ENCODE measurements around the gene MRTFB. TPM values are rescaled to one million over a fixed set of nuclear protein-coding genes. Genes with fewer than 3 reads are reported as not detected.
A peak's percentile ranks its signal among the peaks of the same experiment; 100 is the strongest.

The MRTFB gene
- total RNA-seq, 6 experiments from 2014 or later = 15.7 to 23.9 (median 18.6) TPM

DNA sequence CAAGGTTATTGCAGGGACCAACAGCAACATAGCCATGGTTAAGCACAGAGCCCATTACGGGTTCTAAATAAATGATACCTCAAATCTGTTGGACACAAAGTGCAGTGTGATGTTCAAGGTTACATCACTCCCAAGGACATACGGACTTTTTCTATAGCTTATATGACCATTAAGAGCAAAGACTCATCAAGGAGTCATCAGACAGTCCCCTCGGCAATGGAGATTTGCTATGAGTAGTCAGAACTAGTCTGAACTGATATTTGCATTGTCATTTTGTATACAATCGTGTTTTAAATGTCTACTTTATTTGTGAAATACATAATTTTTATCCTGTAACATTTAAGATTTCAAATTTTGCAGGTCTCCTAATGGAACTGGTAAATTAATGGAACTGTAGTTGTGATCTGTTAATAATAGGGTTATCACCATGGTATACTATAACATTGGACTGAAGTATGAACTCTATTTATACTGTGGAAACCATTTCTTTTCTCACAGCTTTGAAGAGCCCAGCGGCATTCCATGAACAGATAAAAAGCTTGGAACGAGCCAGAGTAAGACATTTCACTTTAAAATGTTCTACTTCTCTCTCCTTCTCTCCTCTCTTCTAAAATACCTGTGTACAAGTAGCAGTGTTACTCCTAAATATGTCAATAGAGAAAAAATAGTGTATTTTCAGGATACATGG is 140.9 kb downstream of the MRTFB start:
- intact Hi-C loops (cut with DNase I) = no loop called here
- Histone ChIP-seq H3K9me3 (no peaks in the 10 kb centered on the region), H3K4me3 (no peak overlapping the region), H3K27me3 (no peaks in the 10 kb centered on the region), H3K4me1 (no peaks in the 10 kb centered on the region), H3K36me3 (peaks cover 0 to 13% (median 3%) of the 10 kb centered on the region in 4 donors), H3K27ac (no peak overlapping the region)
- DNase-seq (no peak), ATAC-seq (no peak)
- 89% methylated on average over 6 of the region's 6 CpGs for WGBS (ENCODE audit: insufficient coverage, low coverage, low lambda C conversion rate, missing lambda C conversion rate)
- TF ChIP-seq, protein P1, sequence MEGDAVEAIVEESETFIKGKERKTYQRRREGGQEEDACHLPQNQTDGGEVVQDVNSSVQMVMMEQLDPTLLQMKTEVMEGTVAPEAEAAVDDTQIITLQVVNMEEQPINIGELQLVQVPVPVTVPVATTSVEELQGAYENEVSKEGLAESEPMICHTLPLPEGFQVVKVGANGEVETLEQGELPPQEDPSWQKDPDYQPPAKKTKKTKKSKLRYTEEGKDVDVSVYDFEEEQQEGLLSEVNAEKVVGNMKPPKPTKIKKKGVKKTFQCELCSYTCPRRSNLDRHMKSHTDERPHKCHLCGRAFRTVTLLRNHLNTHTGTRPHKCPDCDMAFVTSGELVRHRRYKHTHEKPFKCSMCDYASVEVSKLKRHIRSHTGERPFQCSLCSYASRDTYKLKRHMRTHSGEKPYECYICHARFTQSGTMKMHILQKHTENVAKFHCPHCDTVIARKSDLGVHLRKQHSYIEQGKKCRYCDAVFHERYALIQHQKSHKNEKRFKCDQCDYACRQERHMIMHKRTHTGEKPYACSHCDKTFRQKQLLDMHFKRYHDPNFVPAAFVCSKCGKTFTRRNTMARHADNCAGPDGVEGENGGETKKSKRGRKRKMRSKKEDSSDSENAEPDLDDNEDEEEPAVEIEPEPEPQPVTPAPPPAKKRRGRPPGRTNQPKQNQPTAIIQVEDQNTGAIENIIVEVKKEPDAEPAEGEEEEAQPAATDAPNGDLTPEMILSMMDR (IDR thresholded peaks at IDR 0.05) = no peak
- no peak for TF ChIP-seq POLR2A (IDR thresholded peaks at IDR 0.05)

DNA sequence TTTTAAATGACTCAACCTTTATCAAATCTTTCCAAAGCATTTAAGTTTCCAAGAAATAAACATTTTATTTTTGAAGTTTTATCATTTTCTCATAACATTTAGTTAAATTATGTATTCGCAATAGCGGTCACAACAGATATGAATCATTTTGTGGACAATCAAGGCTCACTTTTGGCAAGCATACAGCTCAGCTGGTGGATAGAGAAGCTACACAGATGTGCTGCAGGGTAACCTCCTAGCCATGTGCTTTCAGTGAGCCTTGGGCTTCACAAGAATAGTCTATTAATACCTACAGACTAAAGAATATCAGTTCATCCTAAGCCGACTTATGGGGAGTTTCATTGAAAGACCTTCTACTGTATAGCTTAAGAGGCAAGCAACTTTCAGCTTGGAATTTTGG is 144.8 kb downstream of the MRTFB start:
- Histone ChIP-seq H3K27ac (no peak overlapping the region), H3K4me3 (no peak overlapping the region), H3K27me3 (no peaks in the 10 kb centered on the region), H3K36me3 (peaks cover 0 to 19% (median 3%) of the 10 kb centered on the region in 4 donors), H3K4me1 (no peaks in the 10 kb centered on the region), H3K9me3 (no peaks in the 10 kb centered on the region)
- 100% methylated on average over 3 of the region's 3 CpGs for WGBS (ENCODE audit: insufficient coverage, low coverage, low lambda C conversion rate, missing lambda C conversion rate)
- ATAC-seq (no peak), DNase-seq (no peak)
- intact Hi-C loops (cut with DNase I) = no loop called here
- TF ChIP-seq POLR2A (IDR thresholded peaks at IDR 0.05) = no peak
- TF ChIP-seq, protein P1 (IDR thresholded peaks at IDR 0.05) = no peak

- DNase-seq (no peak), ATAC-seq (peak in 1 of 4 donors; percentile 34)
- 83% methylated on average over 2 of the region's 3 CpGs for WGBS (ENCODE audit: insufficient coverage, low coverage, low lambda C conversion rate, missing lambda C conversion rate)
- peaks cover 0 to 25% (median 3%) of the 10 kb centered on the region in 4 donors for H3K36me3 ChIP-seq
- H3K27ac ChIP-seq = no peak overlapping the region
- H3K4me3 ChIP-seq = no peak overlapping the region
- no peaks in the 10 kb centered on the region for H3K27me3 ChIP-seq
- no peaks in the 10 kb centered on the region for H3K4me1 ChIP-seq
- TF ChIP-seq POLR2A (IDR thresholded peaks at IDR 0.05) = no peak
- TF ChIP-seq, protein P1 (IDR thresholded peaks at IDR 0.05) = no peak
- intact Hi-C loops (cut with DNase I) = no loop called here
- no peaks in the 10 kb centered on the region for H3K9me3 ChIP-seq
Measured at GRCh38 chr16:14219983-14220382, 148.9 kb downstream of the MRTFB start.

DNA sequence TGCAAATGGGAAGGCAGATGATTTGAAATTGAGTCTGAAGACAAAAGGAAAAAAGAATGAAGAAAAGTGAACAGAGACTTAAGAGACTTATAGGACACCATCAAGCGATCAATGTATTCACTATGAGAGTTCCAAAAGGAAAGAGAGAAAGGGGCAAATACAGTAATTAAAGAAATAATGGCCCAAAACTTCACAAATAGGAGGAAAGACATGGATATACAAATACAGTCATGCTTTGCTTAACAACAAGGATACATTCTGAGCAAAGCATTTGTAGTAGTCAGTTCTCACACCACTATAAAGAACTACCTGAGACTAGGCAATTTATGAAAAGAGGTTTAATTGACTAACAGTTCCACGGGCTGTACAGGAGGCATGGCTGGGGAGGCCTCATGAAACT is 152.5 kb downstream of the MRTFB start:
- intact Hi-C loops (cut with DNase I) = no loop called here
- no peaks in the 10 kb centered on the region for H3K27me3 ChIP-seq
- H3K4me1 ChIP-seq = no peaks in the 10 kb centered on the region
- H3K27ac ChIP-seq = no peak overlapping the region
- TF ChIP-seq, protein P1 (IDR thresholded peaks at IDR 0.05) = no peak
- TF ChIP-seq POLR2A (IDR thresholded peaks at IDR 0.05) = no peak
- peaks cover 0 to 12% (median 0%) of the 10 kb centered on the region in 4 donors for H3K36me3 ChIP-seq
- H3K9me3 ChIP-seq = no peaks in the 10 kb centered on the region
- no peak for ATAC-seq
- 100% methylated on average over 2 of the region's 2 CpGs for WGBS (ENCODE audit: insufficient coverage, low coverage, low lambda C conversion rate, missing lambda C conversion rate)
- no peak overlapping the region for H3K4me3 ChIP-seq
- DNase-seq = no peak
